ENCODE data around the gene MRPL48. TPM values are rescaled to one million over a fixed set of nuclear protein-coding genes. Genes with fewer than 3 reads are reported as not detected.

The MRPL48 gene
- total and polyA plus RNA-seq, 2 of the 8 experiments (the other 6 are each of a cell fraction or from before 2014, with no cell fraction given): 34.9 to 59.9 TPM

- H3K56ac ChIP-seq (replicated peaks; ENCODE audit: insufficient read length, low read depth, low read length): no peak overlapping the region
- no peak overlapping the region for H2BK15ac ChIP-seq (ENCODE audit: low read length)
- ChIA-PET CTCF (ENCODE audit: partially characterized antibody) (interaction anchor here (0.6 to 1.2 kb wide), 2 partner anchors 10 to 191 kb away, joined by 3 to 4 read pairs; no protein-coding TSS in a partner anchor), POLR2A (ENCODE audit: partially characterized antibody) (interaction anchor here (1.2 to 1.5 kb wide), 2 partner anchors 12 to 29 kb away, joined by 3 to 5 read pairs; no protein-coding TSS in a partner anchor)
- no peak overlapping the region for H2BK12ac ChIP-seq (ENCODE audit: low read depth, low read length)
- H3K36me3 ChIP-seq (ENCODE audit: control insufficient read depth in 2 of 4, insufficient read depth in 4 of 4, low read length in 3 of 4): peaks cover 0 to 6% (median 0%) of the 10 kb centered on the region in 4 experiments; a peak in 2 of 8 replicates
- no peaks in the 10 kb centered on the region for H3K27me3 ChIP-seq (replicated peaks in 1 of 4; ENCODE audit: control insufficient read depth in 3 of 4, extremely low read depth in 1 of 4, insufficient read depth in 3 of 4, low read length in 3 of 4)
- H2AK5ac ChIP-seq (ENCODE audit: low read depth, low read length): no peak overlapping the region
- peaks cover 2% of the 10 kb centered on the region; the same call in 1 of the 2 replicates for H3K79me1 ChIP-seq (ENCODE audit: low read depth, low read length)
- no peaks in the 10 kb centered on the region for H3K4me1 ChIP-seq (replicated peaks in 1 of 4; ENCODE audit: control insufficient read depth in 3 of 4, insufficient read depth in 4 of 4, low read length in 3 of 4)
- no peak overlapping the region for H2BK20ac ChIP-seq (ENCODE audit: low read length)
- H3K9me3 ChIP-seq (ENCODE audit: insufficient read depth in 2 of 2, low read depth in 1 of 2, low read length in 1 of 2): no peaks in the 10 kb centered on the region
- no peak overlapping the region for H4K8ac ChIP-seq (ENCODE audit: extremely low read depth, insufficient read depth, low read length)
- H3K23ac ChIP-seq (ENCODE audit: insufficient read length): no peak overlapping the region
- no peak overlapping the region for H3K4me2 ChIP-seq (ENCODE audit: insufficient read depth in 1 of 2, low read depth in 2 of 2, low read length in 2 of 2)
- DNase-seq (ENCODE audit: low read depth in 1 of 2, low spot score in 2 of 2): no peak
- H3K9ac ChIP-seq (replicated peaks in 1 of 4; ENCODE audit: extremely low read depth in 1 of 4, low read depth in 3 of 4, low read length in 3 of 4): no peak overlapping the region
- 96% methylated on average over 1 of the region's 1 CpG; no CpG with 5 or more reads in 1 of the 2 experiments for WGBS, 2 experiments (ENCODE audit: extremely low coverage in 1 of 2, insufficient coverage in 1 of 2, insufficient read length in 1 of 2, insufficient replicate concordance in 2 of 2, low coverage in 1 of 2, low lambda C conversion rate in 2 of 2, missing lambda C conversion rate in 1 of 2)
- no peak overlapping the region for H3K4ac ChIP-seq (replicated peaks; ENCODE audit: insufficient read length, low read depth, low read length)
- no peaks in the 10 kb centered on the region for H3K23me2 ChIP-seq (ENCODE audit: low read depth, low read length)
- H4K20me1 ChIP-seq (replicated peaks in 1 of 2; ENCODE audit: control insufficient read depth in 1 of 2, insufficient read depth in 2 of 2, low read length in 2 of 2): no peaks in the 10 kb centered on the region
- no peak overlapping the region for H3K4me3 ChIP-seq (ENCODE audit: extremely low read depth in 1 of 4, insufficient read depth in 2 of 4, low read depth in 3 of 4, low read length in 4 of 4)
- no peak overlapping the region for H3K14ac ChIP-seq (ENCODE audit: insufficient read length)
- no peak overlapping the region for H2BK120ac ChIP-seq (replicated peaks; ENCODE audit: low read depth, low read length)
- no peak overlapping the region for H2AFZ ChIP-seq (ENCODE audit: low read length)
- no peak overlapping the region for H2BK5ac ChIP-seq (ENCODE audit: low read depth, low read length)
- FAIRE-seq: no peak
- H4K5ac ChIP-seq (ENCODE audit: insufficient read length, low read depth, low read length): no peak overlapping the region
- H3K79me2 ChIP-seq (ENCODE audit: control insufficient read depth in 1 of 2, insufficient read depth in 2 of 2, low read length in 2 of 2): no peaks in the 10 kb centered on the region
- H4K91ac ChIP-seq (replicated peaks; ENCODE audit: insufficient read length, low read length): no peak overlapping the region
- H3K18ac ChIP-seq (ENCODE audit: extremely low read depth, low read length): no peak overlapping the region
- no peak overlapping the region for H3K27ac ChIP-seq (ENCODE audit: low read depth, low read length)
- no peak for TF ChIP-seq RXRA (IDR thresholded peaks at IDR 0.05; ENCODE audit: insufficient read depth, low read depth, low read length)
- no peak for TF ChIP-seq KDM1A (IDR thresholded peaks at IDR 0.05; ENCODE audit: borderline replicate concordance, low read length)
- TF ChIP-seq POLR2AphosphoS5 (IDR thresholded peaks at IDR 0.05; ENCODE audit: low read depth, low read length): no peak
- TF ChIP-seq RBBP5 (IDR thresholded peaks at IDR 0.05; ENCODE audit: borderline replicate concordance, low read depth, low read length): no peak
- no peak for TF ChIP-seq TEAD4 (IDR thresholded peaks at IDR 0.05; ENCODE audit: low read depth, low read length)
- TF ChIP-seq, protein P1, sequence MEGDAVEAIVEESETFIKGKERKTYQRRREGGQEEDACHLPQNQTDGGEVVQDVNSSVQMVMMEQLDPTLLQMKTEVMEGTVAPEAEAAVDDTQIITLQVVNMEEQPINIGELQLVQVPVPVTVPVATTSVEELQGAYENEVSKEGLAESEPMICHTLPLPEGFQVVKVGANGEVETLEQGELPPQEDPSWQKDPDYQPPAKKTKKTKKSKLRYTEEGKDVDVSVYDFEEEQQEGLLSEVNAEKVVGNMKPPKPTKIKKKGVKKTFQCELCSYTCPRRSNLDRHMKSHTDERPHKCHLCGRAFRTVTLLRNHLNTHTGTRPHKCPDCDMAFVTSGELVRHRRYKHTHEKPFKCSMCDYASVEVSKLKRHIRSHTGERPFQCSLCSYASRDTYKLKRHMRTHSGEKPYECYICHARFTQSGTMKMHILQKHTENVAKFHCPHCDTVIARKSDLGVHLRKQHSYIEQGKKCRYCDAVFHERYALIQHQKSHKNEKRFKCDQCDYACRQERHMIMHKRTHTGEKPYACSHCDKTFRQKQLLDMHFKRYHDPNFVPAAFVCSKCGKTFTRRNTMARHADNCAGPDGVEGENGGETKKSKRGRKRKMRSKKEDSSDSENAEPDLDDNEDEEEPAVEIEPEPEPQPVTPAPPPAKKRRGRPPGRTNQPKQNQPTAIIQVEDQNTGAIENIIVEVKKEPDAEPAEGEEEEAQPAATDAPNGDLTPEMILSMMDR (IDR thresholded peaks at IDR 0.05; ENCODE audit: control extremely low read depth in 1 of 3, insufficient read depth in 1 of 3, low read depth in 1 of 3, low read length in 3 of 3): no peak
- TF ChIP-seq CBX5 (IDR thresholded peaks at IDR 0.05; ENCODE audit: low read depth, low read length): no peak
- TF ChIP-seq, protein P2, sequence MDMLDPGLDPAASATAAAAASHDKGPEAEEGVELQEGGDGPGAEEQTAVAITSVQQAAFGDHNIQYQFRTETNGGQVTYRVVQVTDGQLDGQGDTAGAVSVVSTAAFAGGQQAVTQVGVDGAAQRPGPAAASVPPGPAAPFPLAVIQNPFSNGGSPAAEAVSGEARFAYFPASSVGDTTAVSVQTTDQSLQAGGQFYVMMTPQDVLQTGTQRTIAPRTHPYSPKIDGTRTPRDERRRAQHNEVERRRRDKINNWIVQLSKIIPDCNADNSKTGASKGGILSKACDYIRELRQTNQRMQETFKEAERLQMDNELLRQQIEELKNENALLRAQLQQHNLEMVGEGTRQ (IDR thresholded peaks at IDR 0.05; ENCODE audit: low read length): no peak
- no peak for TF ChIP-seq BACH1 (IDR thresholded peaks at IDR 0.05; ENCODE audit: low read length)
- TF ChIP-seq, protein P3, sequence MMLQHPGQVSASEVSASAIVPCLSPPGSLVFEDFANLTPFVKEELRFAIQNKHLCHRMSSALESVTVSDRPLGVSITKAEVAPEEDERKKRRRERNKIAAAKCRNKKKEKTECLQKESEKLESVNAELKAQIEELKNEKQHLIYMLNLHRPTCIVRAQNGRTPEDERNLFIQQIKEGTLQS (IDR thresholded peaks at IDR 0.05; ENCODE audit: insufficient read depth, low read depth, low read length): no peak
Measured at GRCh38 chr11:73808052-73808451, 20.4 kb downstream of the MRPL48 start.
